NCI-H1694 (cell line): ENCODE results near the gene JAML.

Source experiments
- DNase-seq: peaks from one replicate; lab custom pipeline; 2025; lab: John Stamatoyannopoulos, UW

The JAML gene

DNA sequence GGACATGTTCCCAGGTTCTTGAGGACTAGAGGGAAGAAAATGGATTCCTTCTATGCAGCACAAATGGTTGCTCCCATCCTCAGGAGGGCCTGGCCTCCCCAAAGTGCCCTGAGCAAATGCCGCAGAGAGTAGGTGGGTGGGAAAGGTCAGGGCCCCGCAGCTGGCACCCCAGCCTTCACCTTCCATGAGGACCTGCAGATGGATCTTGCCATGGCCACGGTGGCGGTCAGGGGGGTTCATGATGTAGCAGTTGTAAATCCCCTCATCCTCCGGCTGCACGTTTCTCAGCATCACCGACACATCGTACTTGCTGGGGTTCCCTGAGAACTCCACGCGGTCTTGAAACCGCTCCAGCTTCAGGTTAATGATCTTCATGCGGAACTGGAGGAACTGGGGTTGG, 56.9 kb downstream of the JAML start:
- no peak for DNase-seq

DNA sequence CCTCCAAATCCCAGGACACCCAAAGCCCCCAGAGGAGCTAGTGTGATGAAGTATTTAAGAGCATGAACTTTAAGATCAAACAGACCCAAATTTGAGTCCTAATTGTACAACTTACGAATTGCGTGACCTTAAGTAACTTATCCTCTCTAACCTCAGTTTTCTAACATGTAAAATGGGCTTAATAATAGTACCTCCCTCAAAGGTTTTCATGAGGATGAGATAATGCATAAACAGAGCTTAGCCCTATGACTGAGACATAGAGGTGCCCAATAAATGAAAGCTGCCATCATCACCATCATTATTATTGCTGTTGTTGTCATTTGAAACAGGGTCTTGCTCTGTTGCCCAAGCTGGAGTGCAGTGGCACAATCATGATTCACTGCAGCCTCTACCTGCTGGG, 57.6 kb downstream of the JAML start:
- DNase-seq: no peak

DNA sequence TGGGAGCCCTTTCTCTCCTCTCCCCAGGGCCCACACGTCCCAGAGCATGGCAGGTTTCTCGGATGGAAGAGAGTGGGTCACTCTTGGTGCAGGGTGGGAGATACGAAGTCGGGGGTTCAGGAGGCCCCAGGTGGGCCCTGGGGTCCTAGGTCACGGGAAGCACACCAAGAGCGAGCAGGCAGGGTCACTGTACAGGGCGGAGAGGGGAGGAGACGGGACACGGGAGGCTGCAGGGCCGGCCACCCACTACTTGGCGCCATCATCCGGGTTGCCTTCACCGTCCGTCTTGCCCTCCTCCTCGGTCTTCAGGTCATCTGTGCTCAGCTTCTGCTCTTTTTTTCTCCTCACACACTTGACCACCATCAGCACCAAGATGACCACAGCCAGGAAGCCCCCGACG, 58.2 kb downstream of the JAML start:
- no peak for DNase-seq

DNA sequence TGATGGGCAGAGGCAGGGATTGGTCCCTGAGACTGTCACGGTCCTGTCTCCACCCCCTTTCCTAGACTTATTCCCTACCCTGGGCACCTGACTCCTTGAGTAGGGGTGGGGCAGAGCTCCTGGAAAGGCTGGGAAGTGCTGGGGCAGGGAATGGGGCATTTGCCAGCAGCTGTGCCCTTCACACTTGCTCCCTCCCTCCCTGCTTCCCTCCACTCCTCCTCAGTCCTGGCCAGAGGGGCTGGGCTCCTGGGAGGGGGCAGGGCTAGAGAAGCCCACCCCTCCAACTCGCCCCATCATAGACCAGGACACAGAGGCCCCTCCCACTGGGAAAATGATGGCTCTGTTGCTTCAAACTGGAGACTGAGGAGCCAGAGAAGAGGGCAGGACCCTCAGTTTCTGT, 59.9 kb downstream of the JAML start:
- no peak for DNase-seq

DNA sequence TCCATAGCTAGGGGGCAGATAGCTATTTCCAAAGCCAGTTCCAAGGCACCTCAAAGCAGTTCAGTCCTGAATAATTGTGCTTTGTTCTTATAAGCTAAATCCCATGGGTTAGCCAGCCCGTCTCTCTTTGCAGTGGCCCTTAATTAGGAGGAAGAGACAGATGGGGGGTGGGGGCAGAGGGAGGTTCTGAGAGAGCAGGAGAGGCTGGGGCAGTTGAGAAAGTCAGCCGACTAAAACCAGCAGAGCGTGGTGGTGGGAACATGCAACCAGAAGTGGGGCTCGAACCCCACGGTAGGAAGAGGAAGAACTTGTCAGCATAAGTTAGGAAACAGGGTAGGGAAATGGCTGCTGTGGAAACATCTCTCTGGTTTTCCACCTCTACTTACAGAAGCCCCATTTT, 61.3 kb downstream of the JAML start:
- DNase-seq: no peak

DNA sequence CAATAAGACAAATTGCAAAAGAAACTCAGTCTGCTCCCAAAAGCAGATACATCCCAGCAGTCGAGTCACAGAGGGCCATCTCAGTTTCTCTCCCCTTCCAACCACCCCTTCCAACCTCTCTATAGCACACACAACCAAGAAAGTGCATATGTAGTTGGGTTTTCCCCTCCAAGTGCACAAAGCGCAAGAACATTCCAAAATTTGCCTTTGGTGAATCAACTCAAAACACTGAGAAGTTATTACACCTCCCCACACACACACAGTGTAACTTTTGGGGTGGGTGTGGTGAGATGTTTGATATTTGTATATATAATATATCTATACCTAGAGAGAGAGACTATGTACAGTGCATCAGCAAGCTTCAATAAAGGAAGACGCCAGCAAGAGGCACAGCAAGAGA, 62.0 kb downstream of the JAML start:
- DNase-seq: no peak

DNA sequence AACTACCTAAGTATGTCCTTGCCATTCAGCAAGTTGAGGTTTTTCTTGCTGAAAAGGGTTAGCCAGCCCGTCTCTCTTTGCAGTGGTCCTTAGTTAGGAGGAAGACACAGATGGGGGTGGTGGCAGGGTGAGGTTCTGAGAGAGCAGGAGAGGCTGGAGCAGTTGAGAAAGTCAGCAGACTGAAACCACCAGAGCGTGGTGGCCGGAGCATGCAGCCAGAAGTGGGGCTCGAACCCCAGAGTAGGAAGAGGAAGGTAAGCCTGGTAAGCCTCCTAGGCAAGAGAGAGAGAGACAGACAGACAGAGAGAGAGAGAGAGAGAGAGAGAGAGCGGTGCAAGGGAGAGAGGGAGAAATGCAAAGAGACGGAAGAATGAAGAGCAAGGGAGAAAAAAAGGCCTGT, 63.0 kb downstream of the JAML start:
- DNase-seq: no peak

DNA sequence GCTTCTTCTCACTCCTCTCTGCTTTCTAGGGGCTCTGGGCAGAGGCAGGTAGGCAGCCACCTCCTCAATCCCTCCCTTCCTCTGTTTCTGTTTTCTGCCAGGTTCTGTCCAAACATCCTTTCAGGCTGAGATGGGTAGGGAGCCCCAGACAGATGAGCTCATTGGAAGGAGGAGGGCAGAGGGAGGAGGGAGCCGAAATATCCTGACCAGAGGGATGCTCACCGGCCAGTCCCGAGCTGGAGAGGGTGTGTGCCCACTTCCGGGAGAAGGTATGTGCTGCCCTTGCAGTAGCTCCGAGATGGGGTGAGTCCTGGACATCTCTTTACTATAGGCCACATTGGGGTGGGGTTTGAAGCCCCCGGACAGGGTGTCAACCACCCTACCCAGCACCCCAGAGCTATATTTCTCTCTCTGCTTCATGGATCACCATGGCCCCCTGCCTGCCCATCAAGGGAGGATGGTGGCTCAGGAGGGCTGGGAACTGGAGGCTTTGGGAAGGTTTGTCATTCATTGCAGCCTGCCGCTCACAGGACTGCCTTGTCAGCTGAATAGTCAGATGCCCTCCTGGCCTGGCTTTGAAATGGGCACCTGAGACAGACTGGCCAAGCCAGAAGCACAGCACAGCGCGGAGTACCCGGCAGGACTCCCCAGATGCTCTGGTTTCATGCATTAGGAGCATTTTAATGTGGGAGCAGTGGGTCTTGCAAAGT, 67.5 kb downstream of the JAML start:
- DNase-seq: no peak

DNA sequence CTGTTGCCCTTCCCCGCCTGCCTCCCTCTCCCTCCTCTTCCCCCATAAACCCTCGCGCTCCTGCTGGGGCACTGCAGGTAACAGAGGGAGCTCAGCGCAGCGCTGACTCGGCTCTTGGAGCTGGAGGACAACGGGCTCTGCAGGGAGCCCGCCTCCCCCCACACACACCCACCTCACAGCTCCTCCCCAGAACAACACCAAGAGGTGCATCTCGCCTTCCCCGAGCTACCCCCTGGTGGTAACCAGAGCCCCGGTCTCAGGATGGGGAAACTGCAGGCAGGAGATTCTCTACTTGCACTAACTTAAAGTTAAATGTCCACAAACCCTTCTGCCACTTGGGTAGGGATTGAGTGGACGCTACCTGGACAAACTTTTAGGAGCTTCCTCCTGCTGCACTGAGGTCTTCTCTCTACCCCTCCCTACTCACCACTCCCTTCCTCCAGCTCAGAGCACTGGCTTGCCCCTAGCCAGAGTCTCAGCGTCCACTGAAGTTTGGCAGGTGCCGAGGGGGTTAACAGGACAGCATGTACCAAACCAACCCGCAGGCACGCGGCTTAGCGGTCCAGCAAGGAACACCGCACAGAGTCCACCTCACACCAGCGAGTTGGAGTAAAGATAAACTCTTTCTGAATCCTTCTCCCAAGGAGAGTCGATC, 68.2 kb downstream of the JAML start:
- DNase-seq: no peak

DNA sequence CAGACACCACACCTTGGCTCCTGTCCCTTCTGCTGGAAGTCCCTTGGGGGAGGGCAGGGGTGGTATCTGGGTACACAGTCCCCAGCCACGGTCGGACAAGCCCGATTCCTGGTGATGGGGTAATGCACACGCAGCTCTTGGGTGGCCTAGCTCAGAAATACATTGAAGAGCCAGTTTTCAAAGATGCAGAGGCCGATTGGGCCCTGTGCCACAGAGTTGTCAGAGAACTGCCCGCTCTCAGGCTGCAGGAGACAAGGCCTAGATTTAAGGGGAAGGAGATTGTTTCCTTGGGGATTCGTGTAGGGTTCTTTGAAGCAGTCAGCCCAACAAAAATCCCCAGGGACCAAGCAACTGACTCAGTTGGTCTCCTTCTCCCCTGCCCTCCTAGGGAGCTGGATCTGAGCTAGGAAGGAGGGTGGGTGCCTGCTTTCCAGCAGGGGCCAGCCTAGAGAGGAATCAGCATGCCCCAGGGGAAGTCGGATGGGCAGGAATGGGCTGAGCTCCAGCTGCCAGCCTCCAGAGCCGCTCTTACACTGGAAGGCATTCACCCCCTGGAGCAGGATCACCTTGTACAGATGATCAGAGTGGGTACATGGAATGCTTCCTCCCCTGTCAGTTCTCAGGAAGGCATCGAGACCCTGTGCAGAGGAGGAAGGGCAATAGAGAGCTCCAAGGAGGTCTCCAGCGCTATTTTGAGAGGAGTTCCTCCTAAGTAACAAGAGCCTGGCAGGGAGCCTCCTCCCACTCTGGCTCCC, 68.9 kb downstream of the JAML start:
- DNase-seq: no peak

DNA sequence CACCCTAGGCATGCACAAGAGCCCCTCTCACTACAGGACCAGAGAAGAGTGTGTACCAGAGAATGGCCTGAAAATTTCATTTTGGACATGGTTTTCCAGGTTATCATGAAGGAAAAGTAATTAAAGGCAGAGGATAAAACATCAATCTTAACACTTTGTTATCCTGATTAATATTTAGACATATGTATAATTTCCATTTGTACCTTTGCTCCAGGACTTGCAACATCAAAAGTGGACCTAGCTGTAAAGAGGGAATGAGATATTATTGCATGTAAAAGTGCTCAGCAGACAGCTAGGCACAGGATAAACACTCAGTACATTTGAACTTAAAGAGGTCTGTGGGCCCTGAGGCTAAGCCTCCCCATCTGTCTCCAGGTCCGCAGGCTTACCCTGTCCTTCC, 70.2 kb downstream of the JAML start:
- no peak for DNase-seq

DNA sequence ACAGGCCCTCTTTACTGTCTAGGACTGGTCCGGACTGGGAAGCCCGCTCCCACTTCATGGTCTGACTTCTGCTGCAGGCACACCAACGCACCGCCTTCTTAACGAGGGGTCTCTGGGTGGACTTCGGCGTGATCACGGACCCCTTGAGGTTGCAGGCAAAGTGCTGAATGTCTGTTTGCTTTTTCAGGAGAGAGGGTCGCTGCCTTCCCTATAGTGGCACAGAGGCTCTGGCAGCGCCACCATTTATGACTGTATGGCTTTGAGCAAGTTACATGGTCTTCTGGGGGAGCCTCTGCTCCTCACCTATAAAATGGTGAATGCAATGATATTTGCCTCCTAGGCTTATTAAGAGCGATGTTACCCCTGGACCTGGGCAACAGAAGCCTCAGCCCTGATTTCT, 70.8 kb downstream of the JAML start:
- no peak for DNase-seq

DNA sequence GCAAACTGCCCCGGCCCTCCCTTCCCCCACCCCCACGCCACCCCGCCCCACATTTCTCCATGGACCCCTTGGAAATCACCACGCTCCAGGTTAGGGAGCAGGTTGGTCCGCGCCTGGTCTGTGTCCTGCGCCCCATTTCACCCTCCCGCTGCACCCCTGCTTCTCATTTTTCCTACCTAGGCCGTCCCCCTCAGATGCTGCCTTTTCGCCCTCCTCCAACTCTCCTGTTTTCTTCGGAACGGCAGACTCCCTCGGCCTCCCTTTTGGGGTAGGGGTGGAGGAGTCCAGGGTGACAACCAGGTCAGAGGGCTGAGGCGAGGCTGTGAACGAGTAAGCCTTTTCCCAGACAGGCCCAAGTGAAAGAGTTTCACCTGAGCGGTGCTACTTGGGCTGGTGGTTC, 71.3 kb downstream of the JAML start:
- DNase-seq: no peak

DNA sequence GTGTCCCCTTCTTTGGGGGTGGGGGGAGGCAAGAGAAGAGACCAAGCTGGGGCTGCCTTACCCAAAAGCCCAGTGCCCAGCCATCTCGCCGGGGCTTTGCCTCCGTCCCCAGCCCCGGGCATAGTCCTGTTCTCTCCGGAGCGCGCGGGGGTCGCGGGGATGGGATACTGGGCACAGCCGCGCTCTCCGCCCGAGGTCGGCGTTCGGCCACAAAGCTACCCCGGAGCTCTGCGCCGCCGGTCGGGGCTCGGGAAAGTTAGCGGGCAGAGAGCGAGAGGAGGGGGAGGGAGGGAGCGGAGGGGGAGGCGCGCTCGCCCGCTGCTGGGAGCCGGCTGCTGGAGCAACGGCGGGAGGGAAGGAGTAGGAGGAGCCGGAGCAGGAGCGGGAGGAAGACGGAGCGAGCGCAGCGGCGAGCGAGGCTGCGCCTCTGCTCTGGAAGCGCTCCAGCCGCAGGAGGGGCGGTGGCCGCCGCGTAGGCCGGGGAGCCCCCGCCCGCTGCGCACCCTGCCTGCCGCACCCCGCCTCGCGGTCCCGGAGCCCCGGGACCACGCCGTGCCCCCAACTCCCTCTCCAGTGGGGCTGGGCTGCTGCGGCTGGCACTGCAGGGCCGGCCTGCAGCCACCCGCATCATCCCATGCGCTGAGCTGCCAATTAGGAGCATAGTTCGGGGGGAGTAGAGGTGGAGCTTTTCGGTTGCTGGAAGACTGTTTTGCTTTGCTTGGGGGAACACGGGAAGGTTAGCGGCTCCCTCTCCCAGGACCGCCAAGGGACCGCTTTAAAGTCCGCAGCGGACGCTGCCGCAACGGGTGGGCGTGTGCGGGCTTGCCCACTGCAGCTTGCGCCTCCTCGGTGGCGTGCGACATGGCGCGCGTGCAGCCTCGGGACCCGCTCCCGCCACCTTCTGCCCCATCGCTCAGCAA, 72.0 kb downstream of the JAML start, which contains the start of gene SCN4B:
Gene SCN4B (minus strand): TSS at position 272 of the 920 bp plus-strand sequence. CDS start 150 bp downstream, at position 122.
- DNase-seq: no peak

DNA sequence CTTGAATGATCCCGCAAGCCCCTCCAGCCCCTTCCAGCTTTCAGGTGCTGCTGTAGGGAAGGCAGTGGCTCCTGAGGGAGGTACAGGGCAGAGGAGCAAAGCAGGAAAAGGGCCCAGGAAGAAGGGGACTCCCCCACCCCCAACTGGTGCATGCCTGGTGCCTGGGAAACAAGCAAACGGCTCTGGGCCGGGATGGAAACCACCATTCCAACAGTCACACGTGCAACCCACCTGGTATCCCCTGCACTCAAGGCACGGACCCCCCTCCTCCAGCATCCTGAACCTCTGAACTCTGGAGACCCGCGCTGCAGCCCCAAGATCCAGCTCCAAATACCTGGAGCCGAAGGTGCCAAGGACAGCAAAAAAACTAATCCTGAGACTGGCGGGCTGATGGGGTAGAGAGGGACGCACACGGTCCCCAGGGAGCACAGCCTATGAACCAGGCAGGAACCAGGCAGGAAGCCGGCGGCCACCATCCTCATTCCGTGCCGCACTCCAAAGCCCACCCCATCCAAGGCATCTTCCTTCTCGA, 72.7 kb downstream of the JAML start:
- DNase-seq: no peak

DNA sequence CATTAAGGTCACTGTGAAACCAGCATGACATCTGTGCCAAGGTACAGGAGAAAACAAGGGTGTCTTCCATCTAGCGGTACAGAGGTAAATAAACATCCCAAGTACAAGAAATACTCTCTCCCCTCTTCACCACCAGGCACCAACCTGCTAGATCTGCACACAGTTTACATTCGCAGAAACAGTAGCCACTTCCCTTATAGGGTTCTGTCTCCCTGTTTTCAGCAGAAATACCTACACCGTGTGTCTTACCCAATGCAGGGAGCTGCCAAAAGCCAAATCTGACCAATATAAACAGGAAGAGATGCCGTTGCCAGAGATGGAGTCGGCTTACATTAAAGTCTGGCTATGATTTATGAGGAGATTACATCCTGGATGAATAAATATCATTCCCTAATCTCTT, 73.4 kb downstream of the JAML start:
- no peak for DNase-seq

DNA sequence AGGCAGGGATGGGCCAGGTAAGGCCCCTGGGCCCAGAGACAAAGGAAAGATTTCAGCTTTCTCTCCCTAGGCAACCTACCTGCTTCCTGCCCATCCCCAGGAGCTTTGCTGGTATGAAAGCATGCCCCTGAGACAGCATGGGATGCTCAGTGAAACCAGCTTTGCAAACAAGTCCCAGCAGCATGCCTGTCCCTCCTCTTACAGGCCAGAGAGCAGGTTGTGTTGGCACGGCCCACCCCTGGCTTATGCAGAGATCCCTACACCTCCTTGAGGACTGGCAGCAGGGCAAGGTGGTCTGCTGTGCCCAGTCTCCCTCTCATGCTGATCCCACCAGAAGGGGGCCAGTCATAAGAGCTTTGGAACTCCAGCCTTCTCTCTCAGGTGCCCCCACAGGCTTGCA, 75.3 kb downstream of the JAML start:
- no peak for DNase-seq

DNA sequence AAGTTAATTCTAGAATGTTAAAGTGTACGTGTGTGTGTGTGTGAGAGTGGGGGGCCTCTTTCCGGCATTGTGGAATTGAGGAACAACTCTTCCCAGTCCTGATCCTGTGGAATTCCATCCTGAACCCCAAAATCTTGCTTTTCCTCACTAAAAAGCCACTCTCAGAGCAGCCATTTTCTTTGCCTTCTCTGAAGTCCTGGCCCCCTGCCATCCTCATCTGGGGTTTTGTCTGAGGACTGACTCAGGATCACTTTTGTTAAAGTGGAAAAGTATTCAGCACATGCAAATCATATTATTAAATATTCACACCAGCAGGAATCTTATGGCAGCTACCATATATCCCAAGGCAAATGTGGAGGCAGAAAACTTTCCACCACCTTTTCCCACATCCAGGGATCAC, 76.0 kb downstream of the JAML start:
- DNase-seq: no peak

DNA sequence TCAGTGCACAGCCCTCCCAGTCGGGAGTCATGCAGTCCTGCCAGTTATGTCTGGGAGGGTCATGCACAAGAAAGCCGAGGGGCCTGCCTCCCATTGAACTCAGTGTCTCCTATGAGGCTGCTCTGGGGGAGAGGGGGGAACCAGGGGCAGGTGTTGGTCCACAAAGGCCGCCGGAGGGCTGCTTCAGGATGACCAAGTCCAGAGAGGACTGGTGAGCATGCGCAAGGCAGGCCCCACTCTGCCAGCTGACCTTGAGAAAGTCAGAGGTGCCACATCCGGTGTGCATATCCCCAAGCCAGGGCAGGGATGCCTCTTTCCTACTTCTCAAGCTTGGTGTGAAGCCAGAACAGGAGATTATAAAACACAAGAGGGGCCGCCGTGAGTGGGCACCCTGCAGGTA, 76.6 kb downstream of the JAML start:
- no peak for DNase-seq

DNA sequence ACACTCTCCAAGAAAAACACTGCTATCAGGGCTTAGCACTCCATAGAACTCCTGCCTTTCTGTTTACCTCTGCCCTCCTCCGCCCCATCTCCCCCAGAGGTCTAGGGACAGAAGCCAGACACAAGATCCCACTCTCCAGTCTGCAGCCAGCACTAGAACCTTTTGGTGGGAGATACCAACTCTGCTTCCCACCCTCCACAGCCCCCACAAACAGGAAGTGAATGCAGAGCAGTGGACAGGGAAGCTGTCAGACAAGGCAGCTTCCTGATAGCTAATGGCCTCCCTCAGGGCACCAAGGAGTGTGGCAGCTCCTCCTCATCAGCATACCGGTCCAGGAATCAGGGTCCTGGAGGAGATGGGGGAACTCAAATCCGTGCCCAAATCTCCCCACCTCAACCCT, 77.3 kb downstream of the JAML start:
- DNase-seq: no peak

DNA sequence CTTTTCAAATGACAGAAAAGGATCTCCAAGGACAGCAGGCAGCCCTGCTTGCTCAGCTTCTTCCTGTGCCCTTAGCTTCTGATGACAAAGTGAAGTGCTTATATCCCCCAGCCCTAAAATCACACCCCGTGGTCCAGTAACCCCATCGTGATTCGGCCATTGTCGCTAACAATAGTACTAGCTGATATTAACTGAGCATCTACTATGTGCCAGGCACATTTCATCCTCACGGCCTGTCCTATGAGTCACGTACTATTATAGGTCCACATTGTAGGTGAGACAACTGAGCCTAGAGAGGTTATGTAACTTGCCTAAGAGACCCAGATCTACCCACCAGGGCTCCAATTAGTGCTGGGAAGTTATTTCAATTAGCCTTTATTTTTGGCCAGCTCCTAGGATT, 78.3 kb downstream of the JAML start:
- no peak for DNase-seq
